Measurements from ENCODE around the gene C1D. TPM values are rescaled to one million over a fixed set of nuclear protein-coding genes. Genes with fewer than 3 reads are reported as not detected.

The C1D gene
- polyA plus RNA-seq, 1 donor from 2014 or later = 53.0 TPM

Other genes starting within 250 kb of the C1D start
- gene PNO1, start 94.9 kb upstream of the C1D start, polyA plus RNA-seq = 10.9 and 12.1 TPM in 2 replicates
- gene PPP3R1, start 189.5 kb upstream of the C1D start, polyA plus RNA-seq = 39.5 and 45.3 TPM in 2 replicates

Measured in neural cell (in vitro differentiated cells).